Stomach (tissue), 9 donors: ENCODE data around the gene KRTAP29-1. TPM values are rescaled to one million over a fixed set of nuclear protein-coding genes. Genes with fewer than 3 reads are reported as not detected.
"Not testable (repeated sequence)": the region's sequence is repeated elsewhere in the genome, so short reads cannot be mapped to it uniquely, and the experiment has no call there.

Source experiments
- DNase-seq, 2 donors: peaks; one replicate each; pipeline versions ENCODE4 v3.0.0 to v3.0.0-alpha.2; 2013 to 2019
- H3K27ac ChIP-seq, 5 donors: fragments of 200-600 bp in 4 of 5; sonication (generic) in 4 of 5; one replicate each; pipeline ENCODE4 v1.5.1; 2013 to 2019; ENCODE audit warnings: mild to moderate bottlenecking in 1 of 5, moderate library complexity in 1 of 5
- H3K27me3 ChIP-seq, 3 donors: fragments of 200-600 bp; sonication (generic); one replicate each; pipeline ENCODE4 v1.5.1; 2017 to 2019; ENCODE audit warnings: mixed run types in 1 of 3
- H3K36me3 ChIP-seq, 4 donors: fragments of 200-600 bp; sonication (generic); 1 replicate in 3 of 4; 2 replicates in 1 of 4; pipeline ENCODE4 v1.5.1; 2016 to 2019
- H3K4me1 ChIP-seq, 4 donors: fragments of 200-600 bp; sonication (generic); one replicate each; pipeline ENCODE4 v1.5.1; 2016 to 2019
- H3K4me3 ChIP-seq, 4 donors: fragments of 200-600 bp; sonication (generic) in 3 of 4; one replicate each; pipeline ENCODE4 v1.5.1; 2016 to 2019; ENCODE audit warnings: mild to moderate bottlenecking in 1 of 4
- H3K9me3 ChIP-seq, 4 donors: fragments of 200-600 bp; sonication (generic); one replicate each; pipeline ENCODE4 v1.5.1; 2016 to 2019
- EP300 ChIP-seq: sonication (generic); formaldehyde crosslinking; IDR thresholded peaks from one replicate; pipeline ENCODE4 v1.6.1; 2017; ENCODE audit warnings: antibody characterized with exemption
- POLR2A ChIP-seq, 4 donors: fragments of 450-650 bp; IDR thresholded peaks; one replicate each; pipeline ENCODE4 v1.6.1; 2016; ENCODE audit warnings: antibody characterized with exemption in 4 of 4, control low read depth in 2 of 4, mild to moderate bottlenecking in 1 of 4, moderate library complexity in 1 of 4
- POLR2AphosphoS5 ChIP-seq, 3 donors: sonication (generic); formaldehyde crosslinking; IDR thresholded peaks; one replicate each; pipeline ENCODE4 v1.6.1; 2016; ENCODE audit warnings: antibody characterized with exemption in 3 of 3
- WGBS, 5 donors: extraction: QIAGEN DNeasy Blood & Tissue Kit in 3 of 5; methylation state at CpG; one replicate each; pipeline versions ENCODE4 v1.1.5 to v1.1.7; 2013 to 2018; 5-methylcytosine and 5-hydroxymethylcytosine counted together
- intact Hi-C: fragments of 100-400 bp; cut with DNase I; formaldehyde crosslinking; loops from one replicate; pipeline ENCODE4 v1.15.1; 2023; ENCODE audit warnings: low total_unique reads
- polyA plus RNA-seq, 3 donors: library from polyadenylated mRNA; stranded (reverse); fragments of 200-250 nt; gene quantifications; one replicate each; pipeline ENCODE4 v1.2.3, GENCODE V29; 2013
- total RNA-seq, 5 donors: library from RNA; depleted of rRNA; stranded (reverse); fragments of >200 nt; gene quantifications; one replicate each; pipeline versions ENCODE4 v1.1.0 to v1.2.3, GENCODE V29; 2014 to 2016
- TF ChIP-seq, protein P1 (sequence below), 7 experiments: fragments of 450-650 bp in 4 of 7; fragments of 200-600 bp in 3 of 7; sonication (generic) in 3 of 7; IDR thresholded peaks; one replicate each; pipeline ENCODE4 v1.5.1; 2016 to 2019; ENCODE audit warnings: antibody characterized with exemption in 7 of 7, control low read depth in 2 of 7, mild to moderate bottlenecking in 1 of 7
- donor health status: healthy with polysubstance abuse.
- donor health status: Bipolar disorder and iron deficiency.
- donor health status: healthy.

KRTAP29-1 gene
- total and polyA plus RNA-seq, 8 donors: not detected

DNA sequence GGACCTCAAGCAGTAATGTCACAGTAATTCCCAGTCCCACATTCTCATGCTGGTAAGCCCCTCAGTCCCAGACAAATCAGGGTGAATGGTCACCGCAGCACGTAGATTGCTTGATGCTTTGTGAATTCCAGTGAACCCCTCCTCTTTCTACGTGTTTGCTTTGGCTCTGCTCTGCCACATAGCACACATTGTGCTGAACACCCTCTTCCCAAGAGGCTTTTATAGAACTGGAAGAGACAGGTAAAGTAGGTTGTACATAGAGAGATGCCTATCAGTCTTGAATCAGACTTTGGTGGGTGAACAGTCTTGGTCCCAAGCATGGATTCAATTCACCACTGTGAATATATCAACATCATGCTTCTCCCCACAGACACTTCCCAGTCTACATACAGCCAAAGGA is 38.1 kb downstream of the KRTAP29-1 start:
- peaks cover 0 to under 1% (median 0%) of the 10 kb centered on the region in 3 donors for H3K27me3 ChIP-seq
- H3K4me1 ChIP-seq: no peaks in the 10 kb centered on the region
- no peaks in the 10 kb centered on the region for H3K36me3 ChIP-seq
- intact Hi-C loops: no loop called here
- H3K27ac ChIP-seq: no peak overlapping the region
- no peaks in the 10 kb centered on the region for H3K9me3 ChIP-seq
- H3K4me3 ChIP-seq: no peak overlapping the region
- no peak for DNase-seq
- 32 to 63% (median 40%) methylated on average over 3 of the region's 3 CpGs for WGBS, 5 donors
- TF ChIP-seq POLR2AphosphoS5 (IDR thresholded peaks at IDR 0.05) (no peak), POLR2A (IDR thresholded peaks at IDR 0.05) (no peak), EP300 (no peak)
- TF ChIP-seq, protein P1, sequence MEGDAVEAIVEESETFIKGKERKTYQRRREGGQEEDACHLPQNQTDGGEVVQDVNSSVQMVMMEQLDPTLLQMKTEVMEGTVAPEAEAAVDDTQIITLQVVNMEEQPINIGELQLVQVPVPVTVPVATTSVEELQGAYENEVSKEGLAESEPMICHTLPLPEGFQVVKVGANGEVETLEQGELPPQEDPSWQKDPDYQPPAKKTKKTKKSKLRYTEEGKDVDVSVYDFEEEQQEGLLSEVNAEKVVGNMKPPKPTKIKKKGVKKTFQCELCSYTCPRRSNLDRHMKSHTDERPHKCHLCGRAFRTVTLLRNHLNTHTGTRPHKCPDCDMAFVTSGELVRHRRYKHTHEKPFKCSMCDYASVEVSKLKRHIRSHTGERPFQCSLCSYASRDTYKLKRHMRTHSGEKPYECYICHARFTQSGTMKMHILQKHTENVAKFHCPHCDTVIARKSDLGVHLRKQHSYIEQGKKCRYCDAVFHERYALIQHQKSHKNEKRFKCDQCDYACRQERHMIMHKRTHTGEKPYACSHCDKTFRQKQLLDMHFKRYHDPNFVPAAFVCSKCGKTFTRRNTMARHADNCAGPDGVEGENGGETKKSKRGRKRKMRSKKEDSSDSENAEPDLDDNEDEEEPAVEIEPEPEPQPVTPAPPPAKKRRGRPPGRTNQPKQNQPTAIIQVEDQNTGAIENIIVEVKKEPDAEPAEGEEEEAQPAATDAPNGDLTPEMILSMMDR (IDR thresholded peaks at IDR 0.05): no peak

DNA sequence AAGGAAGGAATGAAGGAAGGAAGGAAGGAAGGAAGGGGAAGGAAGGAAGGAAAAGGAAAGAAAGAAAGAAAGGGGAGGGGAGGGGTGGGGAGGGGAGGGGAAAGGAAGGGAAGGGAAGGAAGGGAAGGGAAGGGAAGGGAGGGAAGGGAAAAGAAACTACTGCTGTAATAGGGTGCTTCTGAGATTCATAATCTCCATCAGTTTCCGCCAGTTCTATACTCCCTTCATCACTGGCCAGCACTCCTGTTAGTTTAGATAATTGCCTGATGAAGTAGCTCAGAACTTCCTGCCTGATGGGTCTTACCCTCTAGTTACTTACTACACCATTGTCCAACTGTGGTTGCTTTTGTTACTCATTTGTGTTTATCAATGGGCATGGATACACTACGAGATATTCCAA is 39.4 kb downstream of the KRTAP29-1 start:
- 54 to 84% (median 69%) methylated on average over 2 of the region's 2 CpGs for WGBS, 5 donors
- peaks cover 0 to 9% (median 0%) of the 10 kb centered on the region in 3 donors for H3K27me3 ChIP-seq
- no peaks in the 10 kb centered on the region for H3K9me3 ChIP-seq
- no peaks in the 10 kb centered on the region for H3K36me3 ChIP-seq
- H3K4me3 ChIP-seq: no peak overlapping the region
- H3K27ac ChIP-seq: no peak overlapping the region
- no peak for DNase-seq
- intact Hi-C loops: no loop called here
- no peaks in the 10 kb centered on the region for H3K4me1 ChIP-seq
- no peak for TF ChIP-seq EP300
- no peak for TF ChIP-seq POLR2A (IDR thresholded peaks at IDR 0.05)
- TF ChIP-seq, protein P1 (IDR thresholded peaks at IDR 0.05): no peak
- TF ChIP-seq POLR2AphosphoS5 (IDR thresholded peaks at IDR 0.05): no peak

DNA sequence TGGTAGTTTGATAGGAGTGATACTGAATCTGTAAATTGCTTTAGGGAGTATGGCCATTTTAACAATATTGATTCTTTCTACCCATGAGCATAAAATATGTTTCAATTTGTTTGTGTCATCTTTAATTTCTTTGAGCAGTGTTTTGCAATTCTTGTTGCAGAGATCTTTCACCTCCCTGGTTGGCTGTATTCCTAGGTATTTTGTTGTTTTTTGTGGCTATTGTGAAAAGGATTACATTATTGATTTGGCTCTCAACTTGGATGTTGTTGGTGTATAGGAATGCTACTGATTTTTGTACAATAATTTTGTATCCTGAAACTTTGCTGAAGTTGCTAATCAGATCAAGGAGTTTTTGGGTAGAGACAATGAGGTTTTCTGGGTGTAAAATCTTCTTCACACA is 44.2 kb downstream of the KRTAP29-1 start:
- intact Hi-C loops: no loop called here
- Histone ChIP-seq H3K4me1 (no peaks in the 10 kb centered on the region), H3K4me3 (no peak overlapping the region), H3K36me3 (no peaks in the 10 kb centered on the region), H3K27ac (no peak overlapping the region), H3K9me3 (no peaks in the 10 kb centered on the region), H3K27me3 (peaks cover 0 to 21% (median 0%) of the 10 kb centered on the region in 3 donors)
- DNase-seq: no peak
- TF ChIP-seq POLR2A (IDR thresholded peaks at IDR 0.05): no peak
- TF ChIP-seq, protein P1 (IDR thresholded peaks at IDR 0.05): no peak
- no peak for TF ChIP-seq EP300
- no peak for TF ChIP-seq POLR2AphosphoS5 (IDR thresholded peaks at IDR 0.05)

DNA sequence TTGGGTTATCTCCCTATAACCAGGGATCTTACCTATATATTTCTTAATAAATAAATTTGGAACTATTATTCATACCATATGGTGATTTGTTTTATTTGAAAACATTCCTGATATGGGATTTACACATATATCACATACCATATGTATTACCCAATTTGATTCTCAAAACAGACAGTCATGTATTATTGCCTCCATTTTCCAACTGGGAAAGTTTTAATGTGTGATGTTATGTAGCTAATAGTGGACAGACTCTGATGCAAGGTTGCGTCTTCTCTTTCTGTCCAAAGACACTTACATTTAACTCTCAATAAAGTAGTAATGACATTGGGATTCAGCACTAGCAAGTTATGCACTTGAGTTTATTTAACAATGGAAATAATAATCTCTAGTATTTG is 46.4 kb downstream of the KRTAP29-1 start:
- intact Hi-C loops: no loop called here
- TF ChIP-seq POLR2A (IDR thresholded peaks at IDR 0.05) (no peak), POLR2AphosphoS5 (IDR thresholded peaks at IDR 0.05) (no peak), EP300 (no peak)
- TF ChIP-seq, protein P1 (IDR thresholded peaks at IDR 0.05): no peak
- H3K4me1 ChIP-seq: no peaks in the 10 kb centered on the region
- no peak overlapping the region for H3K27ac ChIP-seq
- H3K27me3 ChIP-seq: peaks cover 0 to 21% (median 0%) of the 10 kb centered on the region in 3 donors
- no peaks in the 10 kb centered on the region for H3K9me3 ChIP-seq
- no peak for DNase-seq
- 87 to 98% (median 91%) methylated on average over 1 of the region's 1 CpG for WGBS, 5 donors
- no peak overlapping the region for H3K4me3 ChIP-seq
- no peaks in the 10 kb centered on the region for H3K36me3 ChIP-seq

DNA sequence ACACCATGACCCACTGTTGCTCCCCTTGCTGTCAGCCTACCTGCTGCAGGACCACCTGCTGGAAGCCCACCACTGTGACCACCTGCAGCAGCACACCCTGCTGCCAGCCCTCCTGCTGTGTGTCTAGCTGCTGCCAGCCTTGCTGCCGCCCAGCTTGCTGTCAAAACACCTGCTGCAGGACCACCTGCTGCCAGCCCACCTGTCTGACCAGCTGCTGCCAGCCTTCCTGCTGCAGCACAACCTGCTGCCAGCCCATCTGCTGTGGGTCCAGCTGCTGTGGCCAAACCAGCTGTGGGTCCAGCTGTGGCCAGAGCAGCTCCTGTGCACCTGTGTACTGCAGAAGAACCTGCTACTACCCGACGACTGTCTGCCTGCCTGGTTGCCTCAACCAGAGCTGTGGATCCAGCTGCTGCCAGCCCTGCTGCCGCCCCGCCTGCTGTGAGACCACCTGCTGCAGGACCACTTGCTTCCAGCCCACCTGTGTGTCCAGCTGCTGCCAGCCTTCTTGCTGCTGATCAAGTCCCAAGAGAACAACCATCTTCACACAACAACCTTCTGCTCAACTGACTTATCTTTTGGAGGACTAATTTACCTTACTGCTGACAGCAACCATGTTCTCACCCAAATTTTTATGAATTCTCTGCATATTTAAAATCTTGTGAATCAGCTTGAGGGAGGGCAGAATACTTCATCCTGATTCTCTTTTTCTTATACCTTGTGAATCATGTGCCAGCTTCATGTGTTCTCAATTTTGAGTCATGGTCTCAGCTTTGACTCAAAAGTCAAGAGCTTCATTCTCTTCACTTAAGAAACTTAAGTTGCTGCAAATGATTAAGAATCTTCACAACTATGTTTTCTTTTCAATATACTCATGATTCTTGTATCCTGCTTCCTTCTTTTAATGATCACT is 47.0 kb downstream of the KRTAP29-1 start, which contains the start of gene KRTAP9-9:
TSS of gene KRTAP9-9 (plus strand) at position 4 of the 910 bp plus-strand sequence.
- H3K36me3 ChIP-seq, H3K27ac ChIP-seq, H3K4me3 ChIP-seq, H3K4me1 ChIP-seq, H3K9me3 ChIP-seq, intact Hi-C loops, DNase-seq: not testable (repeated sequence)
- 67 to 82% (median 78%) methylated on average over 2 to 5 of the region's 5 CpGs; no CpG with 5 or more reads in 1 of the 5 donors for WGBS, 5 donors
- peaks cover 0 to 21% (median 0%) of the 10 kb centered on the region in 3 donors for H3K27me3 ChIP-seq
